Stimulated activated naive CD8-positive, alpha-beta T cell treated with anti-CD3 and anti-CD28 coated beads, Interleukin-15, amount 100 ng/mL, for 72 hours (primary cell): ENCODE measurements around the gene NAP1L4.

Experiments used
- ATAC-seq: fragments of 150-1000 bp; cut with Tn5 transposase; 2 replicates; pipeline ENCODE4 v1.10.0; 2021; ENCODE audit warnings: mild to moderate bottlenecking, moderate library complexity
- DNase-seq, 2 donors: peaks; one replicate each; pipeline ENCODE4 v3.0.0; 2021 to 2022
- H3K27ac Mint-ChIP-seq, 2 donors: one replicate each; pipeline ENCODE4 v1.8.0; 2022; ENCODE audit warnings: mild to moderate bottlenecking in 2 of 2, mixed read lengths in 2 of 2, moderate library complexity in 2 of 2
- H3K27me3 Mint-ChIP-seq: one replicate; pipeline ENCODE4 v1.8.0; 2022; ENCODE audit warnings: mixed read lengths
- H3K4me1 Mint-ChIP-seq: one replicate; pipeline ENCODE4 v1.8.0; 2022; ENCODE audit warnings: mild to moderate bottlenecking, mixed read lengths
- H3K4me3 Mint-ChIP-seq, 2 donors: one replicate each; pipeline ENCODE4 v1.8.0; 2022; ENCODE audit warnings: mild to moderate bottlenecking in 2 of 2, mixed read lengths in 2 of 2, moderate library complexity in 1 of 2
- H3K9me3 Mint-ChIP-seq, 2 donors: one replicate each; pipeline ENCODE4 v1.8.0; 2022; ENCODE audit warnings: mixed read lengths in 2 of 2

The NAP1L4 gene

DNA sequence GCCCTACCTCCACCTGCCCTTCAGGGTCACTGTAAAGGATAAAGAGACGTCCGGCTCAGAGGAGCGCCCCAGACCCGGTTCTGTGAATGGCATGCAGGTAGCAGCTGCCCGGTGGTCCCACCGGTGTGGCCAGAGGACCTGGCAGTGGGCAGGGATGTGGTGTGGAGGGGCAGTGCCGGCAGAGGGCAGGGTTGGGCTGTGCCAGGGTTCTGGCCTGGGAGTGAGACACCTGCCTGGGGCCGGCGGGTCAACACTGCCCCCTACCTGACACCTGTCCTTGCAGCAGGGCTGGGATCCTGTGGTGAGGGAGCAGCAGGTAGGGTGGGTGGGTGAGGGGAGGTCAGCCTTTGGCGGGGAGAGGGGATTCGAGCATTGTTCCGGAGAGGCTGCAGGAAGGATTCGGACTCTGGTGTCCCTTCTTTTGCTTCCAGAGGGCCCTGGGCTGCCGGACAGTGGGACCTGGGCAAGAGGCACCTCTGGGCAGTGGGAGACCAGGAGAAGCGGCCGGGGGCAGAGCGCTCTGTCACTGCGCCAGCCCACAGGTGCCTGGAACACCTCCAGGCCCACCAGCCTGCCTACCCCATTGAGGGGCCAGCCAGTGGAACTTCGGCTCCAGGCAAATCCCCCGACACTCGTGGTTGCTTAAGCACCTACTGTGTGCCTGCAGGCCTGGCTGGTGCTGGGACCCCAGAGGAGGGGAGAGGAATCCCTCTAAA lies 61.3 kb downstream of the NAP1L4 start:
- peaks cover 61% of the 10 kb centered on the region for H3K4me1 Mint-ChIP-seq
- H3K27ac Mint-ChIP-seq: peak overlapping the region in 1 of 2 donors; percentile 68
- peak overlapping the region; percentile 80 to 87 for H3K4me3 Mint-ChIP-seq
- peaks cover 39% of the 10 kb centered on the region for H3K27me3 Mint-ChIP-seq
- peak; percentile 25 for ATAC-seq
- no peaks in the 10 kb centered on the region for H3K9me3 Mint-ChIP-seq
- DNase-seq: peak in 1 of 2 donors; percentile 61

DNA sequence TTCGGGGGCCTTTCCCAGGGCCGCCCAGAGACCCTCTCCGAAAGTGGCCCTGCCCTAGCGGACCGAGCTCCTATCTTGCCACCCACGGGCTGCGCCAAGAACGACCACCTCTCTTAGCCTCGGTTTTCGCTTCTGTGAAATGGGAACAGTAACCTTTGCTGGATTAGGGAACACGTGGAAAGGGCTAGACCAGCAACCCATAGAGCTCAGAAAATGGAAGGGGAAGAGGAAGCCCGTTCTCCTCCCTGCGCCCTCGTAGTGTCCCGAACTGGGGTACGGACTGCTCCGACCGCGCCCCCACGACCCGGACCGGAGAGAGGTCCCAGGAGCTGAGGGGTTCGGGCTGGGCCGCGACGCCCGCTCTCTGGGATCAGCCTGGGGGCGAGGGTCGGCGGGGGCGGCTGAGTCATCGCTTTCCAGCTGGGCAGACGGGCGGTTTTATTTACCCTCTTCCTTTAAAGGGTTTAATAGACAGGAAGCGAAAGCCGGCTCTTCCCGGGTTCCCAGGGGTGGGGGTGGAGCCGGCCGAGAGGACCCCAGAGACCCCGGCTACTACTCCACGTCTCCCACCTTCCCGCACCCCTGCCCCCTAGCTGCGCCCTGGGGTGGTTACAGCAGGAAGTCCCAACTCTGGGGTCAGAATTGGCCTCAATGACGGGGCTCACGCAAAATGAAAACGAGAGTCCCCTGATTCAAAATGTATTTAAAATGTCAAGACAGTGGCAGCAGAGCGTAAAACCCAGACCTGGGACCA lies 62.0 kb downstream of the NAP1L4 start:
- Mint-ChIP-seq H3K27ac (peak overlapping the region; percentile 81 to 96), H3K4me3 (peak overlapping the region; percentile 80 to 87), H3K9me3 (no peaks in the 10 kb centered on the region), H3K4me1 (peaks cover 61% of the 10 kb centered on the region), H3K27me3 (peaks cover 39% of the 10 kb centered on the region)
- peak; percentile 44 for ATAC-seq
- DNase-seq: peak; percentile 57 to 68

DNA sequence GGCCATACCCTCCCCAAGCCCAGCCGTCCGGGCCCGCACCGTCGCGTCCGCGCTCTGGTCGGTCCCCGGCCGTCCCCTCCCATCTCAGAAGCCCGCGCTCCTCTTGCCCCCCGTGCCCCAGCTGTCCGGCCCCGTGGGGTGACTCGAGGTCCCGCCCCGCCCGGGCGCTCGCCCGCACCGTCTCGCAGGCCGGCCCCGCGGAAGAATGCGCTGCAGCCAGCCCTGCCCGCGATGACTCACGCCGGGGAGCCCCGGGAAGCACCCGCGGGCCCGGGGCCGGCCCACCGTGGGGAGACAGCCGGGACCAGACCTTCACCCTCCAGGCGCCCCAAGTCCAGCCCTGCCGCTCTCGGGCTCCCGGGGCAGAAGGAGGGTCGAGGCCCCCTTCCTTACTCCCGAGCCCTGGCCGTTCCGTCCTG lies 62.6 kb downstream of the NAP1L4 start:
- ATAC-seq (peak; percentile 44), DNase-seq (peak; percentile 61 to 65)
- Mint-ChIP-seq H3K4me3 (peak overlapping the region; percentile 80 to 87), H3K27ac (peak overlapping the region in 1 of 2 donors; percentile 96), H3K4me1 (peaks cover 61% of the 10 kb centered on the region), H3K9me3 (no peaks in the 10 kb centered on the region), H3K27me3 (peaks cover 39% of the 10 kb centered on the region)

DNA sequence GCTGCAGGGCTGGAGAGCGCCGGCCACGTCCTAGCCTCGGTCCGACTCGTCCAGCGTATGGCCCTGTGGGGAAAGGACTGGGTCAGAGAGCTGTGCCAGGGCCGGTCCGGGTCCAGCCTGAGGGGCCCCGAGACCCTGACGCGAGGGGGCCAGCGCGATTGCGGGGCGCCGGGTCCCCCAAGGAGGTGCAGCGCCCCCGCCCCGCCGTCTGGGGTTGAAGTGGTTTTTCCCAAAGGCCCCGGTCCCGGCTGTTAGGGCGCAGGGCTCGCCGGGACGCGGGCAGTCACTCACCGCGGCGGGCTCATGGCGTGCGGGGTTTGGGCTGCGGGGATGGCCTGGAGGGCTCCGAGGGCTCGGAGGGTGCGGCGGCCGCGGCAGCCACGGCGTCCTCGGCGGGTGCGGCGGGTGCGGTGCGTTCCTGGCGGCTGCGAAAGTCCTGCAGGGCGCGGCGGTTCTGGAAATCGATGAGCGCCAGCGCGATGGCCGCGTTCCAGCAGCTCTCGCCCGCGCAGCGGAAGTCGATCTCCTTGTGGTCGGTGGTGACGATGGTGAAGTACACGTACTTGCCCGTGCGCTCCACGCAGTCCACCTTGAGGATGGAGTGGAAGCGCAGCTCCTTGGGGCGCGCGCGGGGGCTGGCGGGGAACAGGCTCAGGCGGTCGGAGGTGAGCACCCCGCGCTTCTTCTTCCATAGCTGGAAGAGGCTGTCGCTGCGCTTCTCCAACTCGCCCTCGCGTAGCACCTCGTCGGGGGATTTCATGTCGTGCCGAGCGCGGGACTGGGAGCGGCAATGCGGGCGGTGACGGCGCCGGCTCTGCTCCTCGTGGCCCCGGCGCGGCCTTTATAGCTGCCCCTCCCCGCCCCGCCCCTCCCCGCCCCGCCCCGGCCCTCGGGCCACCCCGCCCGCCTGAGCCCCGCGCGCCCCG lies 63.3 kb downstream of the NAP1L4 start, which contains the start of gene PHLDA2:
TSS of gene PHLDA2 (minus strand) at position 816 of the 926 bp plus-strand sequence. CDS start at position 760, 56 bp downstream.
- Mint-ChIP-seq H3K27me3 (peaks cover 39% of the 10 kb centered on the region), H3K4me3 (peak within 1 kb of the TSS; percentile 87 to 89), H3K4me1 (peaks cover 57% of the 10 kb centered on the region), H3K9me3 (no peaks in the 10 kb centered on the region), H3K27ac (peak within 1 kb of the TSS; percentile 72 to 96)
- ATAC-seq (peak; percentile 63), DNase-seq (peak; percentile 64 to 75)

DNA sequence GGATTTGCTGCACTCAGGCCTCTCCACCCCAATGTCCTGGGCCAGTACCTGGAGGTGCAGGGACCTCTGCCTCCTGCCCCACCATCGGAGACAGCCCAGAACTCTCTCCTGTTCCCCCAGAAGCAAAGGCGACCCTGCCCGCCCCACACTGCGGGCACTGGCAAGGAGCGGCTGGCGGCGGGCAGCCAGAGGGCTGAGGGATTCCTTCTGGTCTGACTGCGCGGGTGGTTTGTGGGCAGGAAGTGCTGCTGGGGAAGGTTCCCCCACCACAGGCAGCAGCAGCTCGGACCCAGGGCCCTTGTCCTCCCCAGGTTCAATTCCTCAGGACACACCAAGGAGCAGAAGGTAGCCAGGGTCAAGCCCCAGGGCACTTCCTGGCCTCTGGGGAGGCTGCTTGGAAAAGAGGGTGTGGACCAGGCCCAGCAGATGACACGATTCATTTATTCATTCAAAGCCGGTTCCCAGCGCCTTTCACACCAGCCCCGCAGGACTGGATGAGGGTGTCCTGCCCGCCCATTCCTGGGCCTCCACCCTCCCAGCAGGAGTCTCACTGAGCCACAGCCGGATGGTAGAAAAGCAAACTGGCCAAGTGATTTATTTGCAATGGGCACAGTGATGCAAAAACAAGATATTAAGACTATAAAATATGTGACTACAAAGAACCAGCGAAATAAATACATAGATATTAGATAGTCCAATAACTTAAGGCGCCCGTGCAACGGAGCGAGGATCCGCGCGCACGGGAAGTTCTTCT lies 64.1 kb downstream of the NAP1L4 start:
- Mint-ChIP-seq H3K9me3 (no peaks in the 10 kb centered on the region), H3K4me1 (peaks cover 49% of the 10 kb centered on the region), H3K27ac (peak overlapping the region in 1 of 2 donors; percentile 54), H3K27me3 (peaks cover 39% of the 10 kb centered on the region), H3K4me3 (peak overlapping the region; percentile 71 to 89)
- ATAC-seq: no peak
- no peak for DNase-seq

DNA sequence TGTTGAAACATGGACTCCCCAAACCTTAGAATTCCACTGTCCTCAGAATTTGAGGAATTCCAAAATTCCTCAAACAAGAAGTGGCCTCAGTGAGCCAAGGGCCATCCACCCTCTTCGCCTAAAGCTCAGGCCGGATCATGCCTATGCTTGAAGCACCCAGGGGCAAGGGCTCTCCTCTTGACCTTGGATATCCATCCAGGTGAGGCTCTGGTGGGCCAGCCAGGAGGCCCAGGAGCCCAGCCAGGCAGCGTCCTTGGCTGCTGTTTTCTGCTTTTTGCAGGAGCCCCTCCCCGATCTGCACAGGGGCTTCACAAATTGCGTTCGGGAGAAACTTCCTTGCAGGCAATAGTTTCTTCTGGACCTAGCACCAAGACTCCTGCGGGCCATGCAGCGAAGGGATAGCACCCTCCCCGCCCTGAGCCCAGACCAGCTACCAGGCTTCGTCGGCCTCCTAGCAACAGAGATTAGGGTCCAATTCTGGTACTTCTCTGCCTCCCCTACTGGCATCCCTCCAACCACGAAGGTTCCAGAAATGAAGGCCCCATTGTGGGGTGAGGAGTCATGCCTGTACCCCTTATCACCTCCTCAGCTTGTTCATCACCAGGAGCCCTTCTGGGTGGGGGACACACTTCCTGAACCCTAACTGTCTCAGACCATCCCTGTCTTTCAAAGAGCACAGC lies 64.9 kb downstream of the NAP1L4 start:
- DNase-seq (no peak), ATAC-seq (no peak)
- no peaks in the 10 kb centered on the region for H3K9me3 Mint-ChIP-seq
- H3K27me3 Mint-ChIP-seq: peaks cover 39% of the 10 kb centered on the region
- H3K4me3 Mint-ChIP-seq: peak overlapping the region; percentile 71 to 89
- peak overlapping the region in 1 of 2 donors; percentile 27 for H3K27ac Mint-ChIP-seq
- peaks cover 41% of the 10 kb centered on the region for H3K4me1 Mint-ChIP-seq

DNA sequence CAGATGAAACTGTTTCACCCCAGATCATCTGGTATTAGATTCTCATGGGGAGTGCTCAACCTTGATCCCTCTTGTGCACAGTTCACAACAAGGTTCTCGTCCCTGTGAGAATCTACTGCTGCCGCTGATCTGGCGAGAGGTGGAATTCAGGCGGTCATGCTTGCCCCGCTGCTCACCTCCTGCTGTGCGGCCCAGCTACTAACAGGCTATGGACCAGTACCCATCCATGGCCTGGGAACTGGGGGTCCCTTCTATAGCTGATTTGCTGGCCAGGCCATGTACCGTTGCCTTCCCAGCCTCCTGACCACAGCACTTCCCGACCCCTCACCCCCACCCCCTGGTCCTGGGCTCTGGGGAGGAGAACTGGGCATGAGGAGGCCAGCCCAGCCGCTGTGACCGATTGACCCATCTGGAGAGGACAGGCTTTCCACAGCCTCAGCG lies 65.5 kb downstream of the NAP1L4 start:
- Mint-ChIP-seq H3K27me3 (peaks cover 37% of the 10 kb centered on the region), H3K27ac (no peak overlapping the region), H3K4me1 (peaks cover 35% of the 10 kb centered on the region), H3K9me3 (no peaks in the 10 kb centered on the region), H3K4me3 (no peak overlapping the region)
- ATAC-seq (no peak), DNase-seq (no peak)

DNA sequence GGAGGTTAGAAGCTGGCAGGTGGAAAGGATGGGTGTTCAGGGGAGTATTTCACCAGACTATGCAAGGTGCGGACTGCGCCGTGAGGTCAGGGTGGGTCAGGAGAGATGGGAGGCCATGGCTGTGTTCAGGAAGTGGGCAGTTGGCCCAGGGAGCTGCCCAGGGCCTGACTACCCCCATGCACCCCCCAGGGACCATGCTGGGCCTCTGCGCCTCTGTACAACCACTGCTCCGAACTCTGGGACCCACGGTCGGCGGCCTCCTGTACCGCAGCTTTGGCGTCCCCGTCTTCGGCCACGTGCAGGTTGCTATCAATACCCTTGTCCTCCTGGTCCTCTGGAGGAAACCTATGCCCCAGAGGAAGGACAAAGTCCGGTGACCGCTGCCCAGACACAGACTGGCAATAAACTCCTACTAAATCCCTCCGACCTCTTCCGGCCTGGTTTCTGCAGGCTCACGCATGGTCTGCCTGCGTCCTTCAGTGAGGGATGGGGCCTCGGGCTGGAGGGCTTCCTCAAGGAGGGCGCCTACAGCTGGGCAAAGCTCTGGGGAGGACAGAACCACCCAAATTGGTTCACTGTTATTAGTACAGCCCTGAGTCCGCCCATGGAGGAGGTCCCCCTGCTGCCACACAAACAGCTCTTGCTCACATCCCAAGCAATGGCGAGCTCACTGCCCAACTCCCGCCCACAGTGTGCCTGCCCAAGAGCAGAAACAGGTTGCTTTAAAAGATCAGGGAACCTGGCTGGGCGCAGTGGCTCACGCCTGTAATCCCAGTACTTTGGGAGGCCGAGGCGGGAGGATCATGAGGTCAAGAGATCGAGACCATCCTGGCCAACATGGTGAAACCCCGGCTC lies 67.1 kb downstream of the NAP1L4 start:
- H3K4me1 Mint-ChIP-seq: peaks cover 21% of the 10 kb centered on the region
- DNase-seq (no peak), ATAC-seq (no peak)
- H3K9me3 Mint-ChIP-seq: no peaks in the 10 kb centered on the region
- peaks cover 31% of the 10 kb centered on the region for H3K27me3 Mint-ChIP-seq
- no peak overlapping the region for H3K27ac Mint-ChIP-seq
- no peak overlapping the region for H3K4me3 Mint-ChIP-seq

DNA sequence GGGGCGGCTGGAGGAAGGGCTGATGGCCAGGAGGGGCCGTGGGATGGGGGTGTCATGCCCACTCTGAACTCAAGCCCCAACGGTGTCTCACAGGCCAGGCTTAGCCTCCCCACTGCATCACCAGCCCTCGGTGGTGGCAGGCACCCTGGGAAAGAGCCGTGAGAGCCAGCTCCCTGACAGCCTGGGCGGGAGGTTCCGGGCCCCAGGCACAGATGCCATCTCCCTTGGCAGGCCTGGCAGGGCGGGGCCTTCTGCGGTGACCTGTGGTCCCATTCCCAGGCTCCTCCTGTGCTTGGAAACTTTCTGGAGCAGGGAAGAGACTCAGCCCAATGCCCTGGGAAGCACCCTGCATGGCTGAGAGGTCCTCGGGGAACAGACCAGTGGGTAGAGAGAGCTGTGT lies 67.7 kb downstream of the NAP1L4 start:
- H3K27ac Mint-ChIP-seq: peak overlapping the region in 1 of 2 donors; percentile 76
- ATAC-seq: no peak
- no peak overlapping the region for H3K4me3 Mint-ChIP-seq
- H3K4me1 Mint-ChIP-seq: peaks cover 16% of the 10 kb centered on the region
- peaks cover 31% of the 10 kb centered on the region for H3K27me3 Mint-ChIP-seq
- no peak for DNase-seq
- no peaks in the 10 kb centered on the region for H3K9me3 Mint-ChIP-seq

DNA sequence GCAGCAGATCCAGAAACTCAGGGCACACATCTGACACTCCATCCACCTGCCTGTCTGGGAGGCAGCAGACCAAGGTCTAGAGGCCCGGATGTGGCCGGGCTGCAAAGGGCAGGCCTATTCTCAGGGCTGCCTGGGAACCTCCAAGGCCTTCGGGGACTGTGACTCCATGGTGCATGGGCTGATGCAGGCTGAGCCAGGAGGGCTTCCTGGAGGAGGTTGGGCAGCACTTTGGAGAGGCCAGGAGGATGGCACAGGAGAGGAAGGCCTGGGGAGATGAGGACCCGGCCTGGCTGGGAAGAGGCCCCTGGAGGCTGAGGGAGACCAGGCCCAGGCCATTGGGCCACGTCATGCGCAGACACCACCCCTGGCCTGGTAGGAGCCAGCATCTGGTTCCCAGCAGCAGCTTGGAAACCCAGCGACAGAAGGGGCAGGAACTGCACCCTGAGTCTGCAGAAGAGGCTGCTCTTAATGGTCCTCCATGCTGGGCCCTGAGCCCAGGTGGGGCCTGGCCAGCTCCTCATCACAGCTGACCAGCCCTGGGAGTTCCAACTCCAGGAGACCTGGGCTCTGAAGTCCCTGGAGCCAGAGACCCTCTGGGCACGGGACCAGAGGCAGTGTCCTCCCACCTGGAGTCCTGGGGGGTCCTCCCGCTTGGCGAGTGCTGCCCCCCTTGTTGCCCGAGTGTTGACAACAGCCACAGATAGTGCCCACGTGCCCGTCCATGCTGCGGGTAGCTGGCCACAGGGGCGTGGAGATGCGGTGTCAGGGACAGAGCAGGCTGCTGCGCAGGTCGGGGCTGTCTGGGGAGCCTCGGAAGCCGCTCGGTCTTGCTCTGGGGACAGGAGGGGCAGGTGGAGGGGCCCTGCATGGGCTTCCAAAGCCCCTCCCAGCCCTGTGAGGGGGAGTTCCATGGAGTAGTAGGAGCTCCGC lies 68.4 kb downstream of the NAP1L4 start:
- no peak for ATAC-seq
- peaks cover 11% of the 10 kb centered on the region for H3K4me1 Mint-ChIP-seq

DNA sequence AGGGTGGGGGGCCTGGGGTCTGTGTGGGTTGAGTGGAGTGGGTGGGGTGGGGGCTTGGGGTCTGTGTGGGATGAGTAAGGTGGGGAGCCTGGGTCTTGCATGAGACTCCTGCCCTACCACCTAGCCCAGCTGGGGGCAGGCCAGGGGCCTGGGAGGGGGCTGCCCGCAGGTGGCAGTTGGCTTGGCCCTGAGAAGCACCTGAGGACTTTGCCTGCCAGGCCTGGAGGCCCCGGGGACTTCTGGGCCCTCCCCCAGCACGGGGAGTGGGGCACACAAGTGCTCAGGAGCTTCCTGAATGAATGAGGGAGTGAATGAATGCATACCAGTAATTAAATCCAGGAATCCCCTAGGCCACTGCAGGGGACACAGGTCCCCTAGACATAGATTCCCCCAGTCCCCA lies 69.5 kb downstream of the NAP1L4 start:
- Mint-ChIP-seq H3K27me3 (peaks cover 14% of the 10 kb centered on the region), H3K4me1 (peaks cover 2% of the 10 kb centered on the region), H3K9me3 (no peaks in the 10 kb centered on the region), H3K4me3 (no peak overlapping the region), H3K27ac (no peak overlapping the region)
- DNase-seq (no peak), ATAC-seq (no peak)

More for the DNA sequence above, 68.4 kb downstream of the NAP1L4 start:
- DNase-seq: no peak
- H3K27me3 Mint-ChIP-seq: peaks cover 25% of the 10 kb centered on the region
- H3K9me3 Mint-ChIP-seq: no peaks in the 10 kb centered on the region
- no peak overlapping the region for H3K4me3 Mint-ChIP-seq
- no peak overlapping the region for H3K27ac Mint-ChIP-seq

DNA sequence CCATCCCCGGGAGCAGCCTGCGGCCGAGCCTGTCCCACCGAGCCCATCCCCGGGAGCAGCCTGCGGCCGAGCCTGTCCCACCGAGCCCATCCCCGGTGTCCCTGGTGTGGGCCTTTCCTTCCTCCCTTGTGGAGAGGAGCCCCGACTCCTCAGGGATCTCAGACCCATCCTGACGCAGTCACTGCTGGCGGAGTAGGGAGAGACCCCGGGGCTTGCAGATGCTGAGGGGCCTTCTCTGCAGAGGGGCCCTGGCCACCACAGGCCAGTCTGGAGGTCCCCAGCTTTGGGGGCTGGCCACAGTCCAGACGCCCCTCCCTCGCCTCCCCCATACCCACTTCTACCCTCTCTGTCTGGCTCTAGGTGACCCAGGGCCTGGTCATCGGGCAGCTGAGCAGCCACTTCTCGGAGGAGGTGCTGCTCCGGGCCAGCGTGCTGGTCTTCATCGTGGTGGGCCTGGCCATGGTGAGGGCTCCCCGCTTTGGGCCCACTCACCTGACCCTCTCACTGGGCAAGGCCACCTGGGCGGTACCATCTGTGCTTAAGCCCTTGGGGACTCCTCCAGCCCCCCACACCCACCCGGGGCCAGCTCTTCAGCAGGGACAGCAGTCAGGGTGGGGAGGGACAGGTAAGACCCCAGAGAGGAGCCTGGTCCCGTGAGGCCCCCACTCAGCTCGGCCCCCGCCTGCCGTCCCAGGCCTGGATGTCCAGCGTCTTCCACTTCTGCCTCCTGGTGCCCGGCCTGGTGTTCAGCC lies 70.2 kb downstream of the NAP1L4 start:
- no peaks in the 10 kb centered on the region for H3K4me1 Mint-ChIP-seq
- peaks cover 7% of the 10 kb centered on the region for H3K27me3 Mint-ChIP-seq
- ATAC-seq (peak; percentile 22), DNase-seq (no peak)
- no peaks in the 10 kb centered on the region for H3K9me3 Mint-ChIP-seq
- no peak overlapping the region for H3K27ac Mint-ChIP-seq
- no peak overlapping the region for H3K4me3 Mint-ChIP-seq
